Glutamatergic neuron (in vitro differentiated cells): Measurements from ENCODE around the gene GZMH. TPM values are rescaled to one million over a fixed set of nuclear protein-coding genes. Genes with fewer than 3 reads are reported as not detected.

ENCODE experiments used
- DNase-seq: peaks from one replicate; pipeline ENCODE4 v3.0.0; 2022
- H3K27ac Mint-ChIP-seq: one replicate; pipeline ENCODE4 v1.8.0; 2020; ENCODE audit warnings: mild to moderate bottlenecking, mixed read lengths, inconsistent platforms; ENCODE audit not compliant: unreplicated experiment
- H3K27me3 Mint-ChIP-seq: one replicate; pipeline ENCODE4 v1.8.0; 2020; ENCODE audit warnings: mild to moderate bottlenecking, moderate library complexity, mixed read lengths, inconsistent platforms; ENCODE audit not compliant: unreplicated experiment
- H3K36me3 Mint-ChIP-seq: one replicate; pipeline ENCODE4 v1.8.0; 2020; ENCODE audit warnings: mild to moderate bottlenecking, mixed read lengths, inconsistent platforms; ENCODE audit not compliant: unreplicated experiment
- H3K4me1 Mint-ChIP-seq: one replicate; pipeline ENCODE4 v1.8.0; 2020; ENCODE audit warnings: mild to moderate bottlenecking, low read depth, mixed read lengths, inconsistent platforms; ENCODE audit not compliant: unreplicated experiment
- H3K4me3 Mint-ChIP-seq: one replicate; pipeline ENCODE4 v1.8.0; 2020; ENCODE audit warnings: mild to moderate bottlenecking, mixed read lengths, inconsistent platforms; ENCODE audit not compliant: unreplicated experiment
- H3K9me3 Mint-ChIP-seq: one replicate; pipeline ENCODE4 v1.8.0; 2020; ENCODE audit warnings: mild to moderate bottlenecking, moderate library complexity, mixed read lengths, inconsistent platforms; ENCODE audit not compliant: unreplicated experiment
- total RNA-seq: library from RNA; stranded (reverse); fragmentation: NEBNext Ultra II Directional; extraction: Animal tissue kit (Norgen Biotek cat#: 25700); gene quantifications from one replicate; pipeline ENCODE4 v1.2.1, GENCODE V29; 2021; ENCODE audit not compliant: unreplicated experiment
- TF ChIP-seq, protein P1 (sequence below): fragments of 200-600 bp; sonication (generic); IDR thresholded peaks from one replicate; pipeline ENCODE4 v1.5.0; 2021; ENCODE audit not compliant: partially characterized antibody, unreplicated experiment

GZMH gene
- total RNA-seq, 1 donor from 2014 or later = not detected

DNA sequence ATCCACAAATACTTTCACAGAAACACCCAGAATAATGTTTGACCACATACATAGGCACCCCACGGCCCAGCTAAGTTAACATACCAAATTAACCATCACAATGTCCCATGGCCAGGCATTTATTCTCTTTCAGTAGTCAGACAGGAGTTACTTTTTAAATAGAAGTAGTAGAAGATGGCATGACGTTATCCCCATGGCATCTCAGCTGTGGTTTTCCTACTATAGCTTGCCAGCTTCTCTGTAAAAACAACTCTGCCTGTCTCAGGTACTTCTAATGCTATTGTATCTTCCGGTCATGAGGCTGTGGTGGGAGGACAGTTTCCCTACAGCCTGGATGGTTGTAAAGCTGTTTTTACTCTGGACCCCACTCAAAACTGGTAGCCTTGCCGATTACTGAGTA lies 52.7 kb downstream of the GZMH start:
- DNase-seq = no peak
- H3K27me3 Mint-ChIP-seq = peaks cover 2% of the 10 kb centered on the region
- H3K27ac Mint-ChIP-seq = no peak overlapping the region
- no peaks in the 10 kb centered on the region for H3K4me1 Mint-ChIP-seq
- no peak overlapping the region for H3K4me3 Mint-ChIP-seq
- no peaks in the 10 kb centered on the region for H3K9me3 Mint-ChIP-seq
- TF ChIP-seq, protein P1, sequence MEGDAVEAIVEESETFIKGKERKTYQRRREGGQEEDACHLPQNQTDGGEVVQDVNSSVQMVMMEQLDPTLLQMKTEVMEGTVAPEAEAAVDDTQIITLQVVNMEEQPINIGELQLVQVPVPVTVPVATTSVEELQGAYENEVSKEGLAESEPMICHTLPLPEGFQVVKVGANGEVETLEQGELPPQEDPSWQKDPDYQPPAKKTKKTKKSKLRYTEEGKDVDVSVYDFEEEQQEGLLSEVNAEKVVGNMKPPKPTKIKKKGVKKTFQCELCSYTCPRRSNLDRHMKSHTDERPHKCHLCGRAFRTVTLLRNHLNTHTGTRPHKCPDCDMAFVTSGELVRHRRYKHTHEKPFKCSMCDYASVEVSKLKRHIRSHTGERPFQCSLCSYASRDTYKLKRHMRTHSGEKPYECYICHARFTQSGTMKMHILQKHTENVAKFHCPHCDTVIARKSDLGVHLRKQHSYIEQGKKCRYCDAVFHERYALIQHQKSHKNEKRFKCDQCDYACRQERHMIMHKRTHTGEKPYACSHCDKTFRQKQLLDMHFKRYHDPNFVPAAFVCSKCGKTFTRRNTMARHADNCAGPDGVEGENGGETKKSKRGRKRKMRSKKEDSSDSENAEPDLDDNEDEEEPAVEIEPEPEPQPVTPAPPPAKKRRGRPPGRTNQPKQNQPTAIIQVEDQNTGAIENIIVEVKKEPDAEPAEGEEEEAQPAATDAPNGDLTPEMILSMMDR = no peak
- H3K36me3 Mint-ChIP-seq = no peaks in the 10 kb centered on the region

Other genes with a start within 250 kb of the GZMH start
- gene NFATC4, start 241.5 kb downstream of the GZMH start, total RNA-seq = 11.4 TPM
- gene NYNRIN, start 210.7 kb downstream of the GZMH start, total RNA-seq = 33.5 TPM
- 0.51 TPM for gene CBLN3, start 180.0 kb downstream of the GZMH start, total RNA-seq
- gene KHNYN, start 179.7 kb downstream of the GZMH start, total RNA-seq = 28.9 TPM
- gene SDR39U1, start 166.9 kb downstream of the GZMH start, total RNA-seq = 70.4 TPM
- gene CMA1, start 101.4 kb downstream of the GZMH start, total RNA-seq = not detected
- not detected for gene CTSG, start 33.4 kb downstream of the GZMH start, total RNA-seq
- not detected for gene GZMB, start 24.5 kb upstream of the GZMH start, total RNA-seq